HepG2 (cell line): ENCODE measurements around the gene DSE. TPM values are rescaled to one million over a fixed set of nuclear protein-coding genes. Genes with fewer than 3 reads are reported as not detected.

Experiments used
- ATAC-seq: fragments of 200-7000 bp; cut with Tn5 transposase; 3 replicates; pipeline ENCODE4 v1.9.1; 2020; ENCODE audit warnings: mild to moderate bottlenecking, moderate library complexity
- BruUV-seq: library from RNA; stranded (reverse); fragments of 400-500 nt; replicated peaks from 2 replicates; lab custom pipeline; 2021; lab: Mats Ljungman, UMichigan
- CTCF ChIA-PET: fragments of 300-600 bp; formaldehyde crosslinking; extraction: SDS; loops from one replicate; lab custom pipeline; 2021; ENCODE audit warnings: low total read pairs, inconsistent platforms, low intra/inter-chr PET ratio; lab: Yijun Ruan, JAX
- POLR2A ChIA-PET: fragments of 350-600 bp; sonication (Branson Sonifier 250); formaldehyde crosslinking; loops from one replicate; lab custom pipeline; 2020; ENCODE audit warnings: antibody characterized with exemption, inconsistent platforms; lab: Yijun Ruan, JAX
- DNase-seq: peaks from one replicate; pipeline ENCODE4 v3.0.0-alpha.2; 2015; ENCODE audit warnings: low spot score
- FAIRE-seq: peaks from 3 replicates; lab custom pipeline; 2011; peaks lifted over from hg19 to GRCh38; lab: Jason Lieb, UNC
- H2AFZ ChIP-seq: one replicate; pipeline ENCODE4 v1.6.1; 2011; ENCODE audit warnings: low read length, inconsistent platforms
- H3K27ac ChIP-seq: fragments of 300-600 bp; 3 replicates; pipeline ENCODE4 v1.8.0; 2011; ENCODE audit warnings: mixed run types, mild to moderate bottlenecking, mixed read lengths, low read length, inconsistent platforms; ENCODE audit not compliant: insufficient read depth; ENCODE audit errors: extremely low read length
- H3K27me3 ChIP-seq, 2 experiments: fragments of 200-600 bp in 1 of 2; 2 replicates in 1 of 2; 3 replicates in 1 of 2; pipeline versions ENCODE4 v1.6.0 to v1.8.0; 2011; ENCODE audit warnings: low read length in 2 of 2, mild to moderate bottlenecking in 2 of 2, moderate library complexity in 2 of 2, inconsistent platforms in 1 of 2; ENCODE audit not compliant: insufficient read depth in 2 of 2, control insufficient read depth in 1 of 2
- H3K36me3 ChIP-seq, 2 experiments: fragments of 200-600 bp in 1 of 2; replicated peaks in 1 of 2; 2 replicates in 1 of 2; 3 replicates in 1 of 2; pipeline versions ENCODE4 v1.5.1 to v1.8.0; 2011; ENCODE audit warnings: low read length in 2 of 2, inconsistent platforms in 1 of 2; ENCODE audit not compliant: insufficient read depth in 2 of 2, control insufficient read depth in 1 of 2
- H3K4me1 ChIP-seq: 2 replicates; pipeline ENCODE4 v1.5.1; 2012; ENCODE audit warnings: low read length, inconsistent platforms; ENCODE audit not compliant: insufficient read depth
- H3K4me2 ChIP-seq: 2 replicates; pipeline ENCODE4 v1.6.0; 2011; ENCODE audit warnings: low read depth, low read length, inconsistent platforms
- H3K4me3 ChIP-seq, 3 experiments: fragments of 200-600 bp in 1 of 3; sonication (generic), shearing (Covaris generic) in 1 of 3; replicated peaks in 1 of 3; 2 replicates each; pipeline ENCODE4 v1.5.1; 2011 to 2016; ENCODE audit warnings: low read length in 3 of 3, inconsistent platforms in 2 of 3, low read depth in 2 of 3, mild to moderate bottlenecking in 2 of 3, control low read depth in 1 of 3, mixed read lengths in 1 of 3; ENCODE audit not compliant: insufficient read depth in 1 of 3
- H3K79me2 ChIP-seq: one replicate; pipeline ENCODE4 v1.6.1; 2011; ENCODE audit warnings: low read length, inconsistent platforms; ENCODE audit not compliant: insufficient read depth
- H3K9ac ChIP-seq: 2 replicates; pipeline ENCODE4 v1.6.0; 2011; ENCODE audit warnings: mild to moderate bottlenecking, low read depth, low read length, inconsistent platforms; ENCODE audit not compliant: insufficient read depth
- H3K9me3 ChIP-seq: 2 replicates; pipeline ENCODE4 v1.5.1; 2012; ENCODE audit warnings: mild to moderate bottlenecking, low read length
- H4K20me1 ChIP-seq: 2 replicates; pipeline ENCODE4 v1.6.0; 2011; ENCODE audit warnings: inconsistent platforms, mild to moderate bottlenecking, low read length, moderate library complexity; ENCODE audit not compliant: insufficient read depth
- CEBPB ChIP-seq: IDR thresholded peaks from 2 replicates; pipeline ENCODE4 v1.6.1; 2011; ENCODE audit warnings: low read depth, low read length, improper control_type of control experiment, borderline replicate concordance
- FOXA1 ChIP-seq, 2 experiments: fragments of 450-650 bp in 1 of 2; sonication (generic) in 1 of 2; formaldehyde crosslinking in 1 of 2; IDR thresholded peaks; 2 replicates each; pipeline versions ENCODE4 v1.4.0 to v1.6.1; 2016 to 2020; ENCODE audit warnings: missing genetic modification reagents in 1 of 2
- HNRNPH1 ChIP-seq: fragments of 200-400 bp; formaldehyde crosslinking; optimal IDR thresholded peaks from 2 replicates; pipeline ENCODE3; 2017; ENCODE audit warnings: mild to moderate bottlenecking, low read depth, low read length
- POGK ChIP-seq: sonication (generic); formaldehyde crosslinking; conservative IDR thresholded peaks from 2 replicates; pipeline ENCODE4 v1.8.0; 2022; ENCODE audit warnings: mild to moderate bottlenecking, moderate library complexity, missing genetic modification reagents
- RAD51 ChIP-seq: fragments of 450-650 bp; IDR thresholded peaks from 2 replicates; pipeline ENCODE4 v1.6.1; 2016; ENCODE audit warnings: borderline replicate concordance
- ZNF614 ChIP-seq: IDR thresholded peaks from 2 replicates; pipeline ENCODE4 v1.6.1; 2018; ENCODE audit warnings: missing biosample characterization, missing genetic modification reagents, inconsistent platforms, borderline replicate concordance
- ZNF781 ChIP-seq: sonication (generic); formaldehyde crosslinking; IDR thresholded peaks from 2 replicates; pipeline ENCODE4 v1.5.1; 2020; ENCODE audit warnings: borderline replicate concordance, mild to moderate bottlenecking, missing genetic modification reagents; ENCODE audit errors: not compliant biosample characterization
- ZSCAN25 ChIP-seq: sonication (generic); formaldehyde crosslinking; IDR thresholded peaks from 2 replicates; pipeline ENCODE4 v1.8.0; 2022; ENCODE audit warnings: mild to moderate bottlenecking, missing genetic modification reagents
- WGBS: methylation state at CpG from one replicate; pipeline ENCODE4 v1.1.6; 2017; ENCODE audit warnings: low lambda C conversion rate; 5-methylcytosine and 5-hydroxymethylcytosine counted together
- in situ Hi-C: cut with HindIII; loops from 2 replicates; pipeline ENCODE4 v1.10.0; 2017; ENCODE audit warnings: low pct_unique_long_range_greater_than_20kb; ENCODE audit not compliant: extremely low pct_ligation_motif_present
- intact Hi-C: fragments of 100-400 bp; cut with micrococcal nuclease; formaldehyde crosslinking; loops from one replicate; pipeline ENCODE4 v1.10.0; 2022; ENCODE audit not compliant: unreplicated experiment
- polyA plus RNA-seq, 8 experiments: library from polyadenylated mRNA; depleted of rRNA in 3 of 8; stranded (reverse) in 7 of 8; unstranded in 1 of 8; fragments of >200 nt; fragmentation: Illumina TruSeq in 4 of 8; extraction: Trizol in 4 of 8; gene quantifications; 2 replicates each; pipeline versions ENCODE4 v1.2.1 to v1.2.3, GENCODE V29; 2011 to 2016; ENCODE audit warnings: low read depth in 4 of 8, missing spikeins in 1 of 8, mixed read lengths in 1 of 8; ENCODE audit not compliant: insufficient read depth in 1 of 8
- total RNA-seq, 5 experiments: library from RNA; depleted of rRNA; stranded (reverse); fragments of >200 nt; fragmentation: Illumina TruSeq; extraction: Trizol; gene quantifications; 2 replicates each; pipeline ENCODE4 v1.2.3, GENCODE V29; 2016; ENCODE audit warnings: low read depth in 1 of 5

The DSE gene
- total and polyA plus RNA-seq, 2 of the 13 experiments (the other 11 are each of a cell fraction or from before 2014, with no cell fraction given), result 2.6 to 4.6 TPM

DNA sequence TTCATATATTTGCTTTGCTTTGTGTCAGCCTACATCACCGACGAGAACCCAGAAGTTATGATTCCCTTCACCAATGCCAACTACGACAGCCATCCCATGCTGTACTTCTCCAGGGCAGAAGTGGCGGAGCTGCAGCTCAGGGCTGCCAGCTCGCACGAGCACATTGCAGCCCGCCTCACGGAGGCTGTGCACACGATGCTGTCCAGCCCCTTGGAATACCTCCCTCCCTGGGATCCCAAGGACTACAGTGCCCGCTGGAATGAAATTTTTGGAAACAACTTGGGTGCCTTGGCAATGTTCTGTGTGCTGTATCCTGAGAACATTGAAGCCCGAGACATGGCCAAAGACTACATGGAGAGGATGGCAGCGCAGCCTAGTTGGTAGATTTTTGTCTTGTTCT lies 28.5 kb downstream of the DSE start:
- Histone ChIP-seq H3K27ac (no peak overlapping the region), H3K79me2 (no peaks in the 10 kb centered on the region), H2AFZ (no peak overlapping the region), H3K4me3 (no peak overlapping the region), H3K36me3 (no peaks in the 10 kb centered on the region), H3K27me3 (0 out of 5 replicates have a peak, but pooled peaks cover 0 to under 1% of the 10 kb centered on the region in 2 experiments), H3K9ac (no peak overlapping the region), H3K9me3 (no peaks in the 10 kb centered on the region), H4K20me1 (no peaks in the 10 kb centered on the region), H3K4me2 (no peak overlapping the region), H3K4me1 (peaks cover 8% of the 10 kb centered on the region)
- FAIRE-seq (no peak), ATAC-seq (no peak), DNase-seq (no peak)
- CTCF ChIA-PET, result no interaction called here
- intact Hi-C loops, result no loop called here
- POLR2A ChIA-PET, result no interaction called here
- BruUV-seq, result no TSS peak
- in situ Hi-C loops, result no loop called here
- TF ChIP-seq CEBPB (no peak), ZNF781 (CRISPR knock-in tag) (no peak), RAD51 (no peak), ZSCAN25 (CRISPR knock-in tag) (no peak), POGK (CRISPR knock-in tag) (no peak), FOXA1 (IDR thresholded peaks at IDR 0.05) (no peak), FOXA1 (CRISPR knock-in tag; IDR thresholded peaks at IDR 0.05) (no peak), HNRNPH1 (no peak), ZNF614 (CRISPR knock-in tag) (no peak)
- 64% methylated on average over 12 of the region's 12 CpGs for WGBS
